Upper lobe of left lung (tissue), 6 donors: ENCODE results near the gene TP63. TPM values are rescaled to one million over a fixed set of nuclear protein-coding genes. Genes with fewer than 3 reads are reported as not detected.

Experiments used
- ATAC-seq, 2 donors: fragments of 200-7000 bp; cut with Tn5 transposase; one replicate each; pipeline ENCODE4 v1.9.1; 2022; ENCODE audit warnings: mild to moderate bottlenecking in 2 of 2, moderate library complexity in 2 of 2; ENCODE audit not compliant: low FRiP score in 2 of 2
- DNase-seq, 2 donors: peaks; one replicate each; pipeline ENCODE4 v3.0.0-alpha.2; 2019 to 2020
- H3K27ac ChIP-seq, 4 donors: fragments of 200-600 bp; sonication (generic); one replicate each; pipeline ENCODE4 v1.5.1; 2016 to 2019
- H3K27me3 ChIP-seq, 4 donors: fragments of 200-600 bp; sonication (generic); one replicate each; pipeline ENCODE4 v1.5.1; 2017 to 2019
- H3K36me3 ChIP-seq, 4 donors: fragments of 200-600 bp; sonication (generic); one replicate each; pipeline ENCODE4 v1.5.1; 2016 to 2019
- H3K4me1 ChIP-seq, 4 donors: fragments of 200-600 bp; sonication (generic); one replicate each; pipeline ENCODE4 v1.5.1; 2018 to 2019
- H3K4me3 ChIP-seq, 4 donors: fragments of 200-600 bp; sonication (generic); one replicate each; pipeline ENCODE4 v1.5.1; 2017 to 2019; ENCODE audit warnings: mild to moderate bottlenecking in 2 of 4, moderate library complexity in 1 of 4
- H3K9me3 ChIP-seq, 4 donors: fragments of 200-600 bp; sonication (generic); one replicate each; pipeline ENCODE4 v1.5.1; 2018 to 2019
- CTCF ChIP-seq, 6 experiments: fragments of 450-650 bp in 4 of 6; fragments of 200-600 bp in 2 of 6; sonication (generic) in 2 of 6; IDR thresholded peaks; one replicate each; pipeline ENCODE4 v1.5.1; 2016 to 2019; ENCODE audit warnings: antibody characterized with exemption in 6 of 6
- EP300 ChIP-seq, 4 donors: sonication (generic); formaldehyde crosslinking; IDR thresholded peaks; one replicate each; pipeline ENCODE4 v1.5.1; 2017; ENCODE audit warnings: antibody characterized with exemption in 4 of 4, control low read depth in 2 of 4
- POLR2A ChIP-seq, 4 donors: fragments of 450-650 bp; IDR thresholded peaks; one replicate each; pipeline ENCODE4 v1.5.1; 2016 to 2017; ENCODE audit warnings: antibody characterized with exemption in 4 of 4, mild to moderate bottlenecking in 2 of 4
- POLR2AphosphoS5 ChIP-seq, 2 donors: sonication (generic); formaldehyde crosslinking; IDR thresholded peaks; one replicate each; pipeline ENCODE4 v1.5.1; 2017; ENCODE audit warnings: antibody characterized with exemption in 2 of 2
- WGBS, 2 donors: methylation state at CpG; one replicate each; pipeline ENCODE4 v1.1.5; 2017 to 2018; 5-methylcytosine and 5-hydroxymethylcytosine counted together
- total RNA-seq, 6 donors: library from RNA; depleted of rRNA in 4 of 6; stranded (reverse); fragments of >200 nt in 4 of 6; gene quantifications; one replicate each; pipeline versions ENCODE4 v1.1.0 to v1.2.1, GENCODE V29; 2016 to 2021
- donor health status: DM: no; HTN: no; CAD: no; lungs with moderate emphysema.
- donor health status: DM: no; HTN: yes; CAD: no; lungs with severe emphysema.

The TP63 gene
- total RNA-seq, 6 donors from 2014 or later = 1.0 to 8.8 (median 2.8) TPM

GRCh38 chr3:189827108-189827507 is 195.9 kb downstream of the TP63 start:
- H3K4me3 ChIP-seq = no peak overlapping the region
- H3K27ac ChIP-seq = no peak overlapping the region
- ATAC-seq (no peak), DNase-seq (no peak)
- H3K4me1 ChIP-seq = no peaks in the 10 kb centered on the region
- no peaks in the 10 kb centered on the region for H3K9me3 ChIP-seq
- WGBS, 2 donors = 71 to 100% methylated on average over 1 of the region's 1 CpG
- H3K36me3 ChIP-seq = no peaks in the 10 kb centered on the region
- H3K27me3 ChIP-seq = no peaks in the 10 kb centered on the region
- TF ChIP-seq POLR2AphosphoS5 (IDR thresholded peaks at IDR 0.05) (no peak), CTCF (IDR thresholded peaks at IDR 0.05) (no peak), EP300 (IDR thresholded peaks at IDR 0.05) (no peak), POLR2A (IDR thresholded peaks at IDR 0.05) (no peak)

- no peak for ATAC-seq
- no peak for TF ChIP-seq POLR2A (IDR thresholded peaks at IDR 0.05)
- TF ChIP-seq EP300 (IDR thresholded peaks at IDR 0.05) = no peak
- TF ChIP-seq CTCF (IDR thresholded peaks at IDR 0.05) = no peak
- no peak for TF ChIP-seq POLR2AphosphoS5 (IDR thresholded peaks at IDR 0.05)
- 71 to 86% methylated on average over 2 of the region's 2 CpGs for WGBS, 2 donors
Measured at GRCh38 chr3:189830401-189830800, 199.2 kb downstream of the TP63 start.

GRCh38 chr3:189833266-189833665 is 202.1 kb downstream of the TP63 start:
- no peak overlapping the region for H3K27ac ChIP-seq
- H3K4me1 ChIP-seq = no peaks in the 10 kb centered on the region
- no peaks in the 10 kb centered on the region for H3K27me3 ChIP-seq
- DNase-seq (no peak), ATAC-seq (no peak)
- H3K36me3 ChIP-seq = no peaks in the 10 kb centered on the region
- H3K9me3 ChIP-seq = no peaks in the 10 kb centered on the region
- H3K4me3 ChIP-seq = no peak overlapping the region
- TF ChIP-seq POLR2A (IDR thresholded peaks at IDR 0.05) = no peak
- TF ChIP-seq POLR2AphosphoS5 (IDR thresholded peaks at IDR 0.05) = no peak
- TF ChIP-seq CTCF (IDR thresholded peaks at IDR 0.05) = no peak
- no peak for TF ChIP-seq EP300 (IDR thresholded peaks at IDR 0.05)
- WGBS, 2 donors = 63 to 64% methylated on average over 2 of the region's 2 CpGs

More at GRCh38 chr3:189830401-189830800, 199.2 kb downstream of the TP63 start:
- Histone ChIP-seq H3K27ac (no peak overlapping the region), H3K27me3 (no peaks in the 10 kb centered on the region), H3K9me3 (no peaks in the 10 kb centered on the region), H3K4me1 (no peaks in the 10 kb centered on the region), H3K4me3 (no peak overlapping the region), H3K36me3 (no peaks in the 10 kb centered on the region)
- no peak for DNase-seq

GRCh38 chr3:189833996-189834395 is 202.8 kb downstream of the TP63 start:
- Histone ChIP-seq H3K36me3 (no peaks in the 10 kb centered on the region), H3K27ac (no peak overlapping the region), H3K4me3 (no peak overlapping the region), H3K4me1 (no peaks in the 10 kb centered on the region), H3K9me3 (no peaks in the 10 kb centered on the region), H3K27me3 (no peaks in the 10 kb centered on the region)
- no peak for TF ChIP-seq POLR2AphosphoS5 (IDR thresholded peaks at IDR 0.05)
- TF ChIP-seq POLR2A (IDR thresholded peaks at IDR 0.05) = no peak
- no peak for TF ChIP-seq EP300 (IDR thresholded peaks at IDR 0.05)
- TF ChIP-seq CTCF (IDR thresholded peaks at IDR 0.05) = no peak
- WGBS, 2 donors = 86 to 88% methylated on average over 8 of the region's 8 CpGs
- no peak for DNase-seq
- ATAC-seq = no peak

- ATAC-seq = no peak
- no peaks in the 10 kb centered on the region for H3K36me3 ChIP-seq
Measured at GRCh38 chr3:189834462-189834861, 203.3 kb downstream of the TP63 start.

More at GRCh38 chr3:189834462-189834861, 203.3 kb downstream of the TP63 start:
- Histone ChIP-seq H3K27me3 (no peaks in the 10 kb centered on the region), H3K9me3 (no peaks in the 10 kb centered on the region), H3K4me1 (no peaks in the 10 kb centered on the region), H3K27ac (no peak overlapping the region), H3K4me3 (no peak overlapping the region)
- DNase-seq = no peak
- 86 to 87% methylated on average over 5 of the region's 5 CpGs for WGBS, 2 donors
- TF ChIP-seq EP300 (IDR thresholded peaks at IDR 0.05) (no peak), POLR2AphosphoS5 (IDR thresholded peaks at IDR 0.05) (no peak), CTCF (IDR thresholded peaks at IDR 0.05) (no peak), POLR2A (IDR thresholded peaks at IDR 0.05) (no peak)
